MM.1S (cell line): Measurements from ENCODE around the gene SLC18A3.

Experiments
- DNase-seq: peaks from one replicate; pipeline ENCODE4 v3.0.0-alpha.2; 2015
- H2AFZ ChIP-seq: fragments of 300-600 bp; sonication (generic); 2 replicates; pipeline ENCODE4 v1.6.0; 2016; ENCODE audit warnings: antibody characterized with exemption, low read length
- H3F3A ChIP-seq: fragments of 300-600 bp; sonication (generic); 2 replicates; pipeline ENCODE4 v1.6.1; 2016; ENCODE audit warnings: mild to moderate bottlenecking, antibody characterized with exemption, low read length, moderate library complexity, mixed read lengths; ENCODE audit not compliant: insufficient read depth
- H3K27ac ChIP-seq: fragments of 300-600 bp; sonication (generic); 2 replicates; pipeline ENCODE4 v1.5.1; 2016; ENCODE audit warnings: mild to moderate bottlenecking, low read length
- H3K27me3 ChIP-seq: fragments of 300-600 bp; sonication (generic); replicated peaks from 2 replicates; pipeline ENCODE4 v1.6.0; 2016; ENCODE audit warnings: low read length; ENCODE audit not compliant: insufficient read depth
- H3K36me3 ChIP-seq: fragments of 300-600 bp; sonication (generic); replicated peaks from 2 replicates; pipeline ENCODE4 v1.6.1; 2016; ENCODE audit warnings: mild to moderate bottlenecking, low read length, mixed read lengths; ENCODE audit not compliant: insufficient read depth
- H3K4me1 ChIP-seq: fragments of 300-600 bp; sonication (generic); 2 replicates; pipeline ENCODE4 v1.6.1; 2016; ENCODE audit warnings: low read length, mixed read lengths
- H3K4me2 ChIP-seq: fragments of 300-600 bp; sonication (generic); 2 replicates; pipeline ENCODE4 v1.6.0; 2016; ENCODE audit warnings: low read depth, low read length
- H3K4me3 ChIP-seq: fragments of 300-600 bp; sonication (generic); 2 replicates; pipeline ENCODE4 v1.5.1; 2016; ENCODE audit warnings: low read length, mixed read lengths
- H3K79me2 ChIP-seq: fragments of 300-600 bp; sonication (generic); 2 replicates; pipeline ENCODE4 v1.6.1; 2016; ENCODE audit warnings: mixed run types, low read length, mixed read lengths
- H3K9ac ChIP-seq: fragments of 300-600 bp; sonication (generic); 2 replicates; pipeline ENCODE4 v1.6.1; 2016; ENCODE audit warnings: low read length, mixed read lengths
- H3K9me2 ChIP-seq: fragments of 300-600 bp; sonication (generic); replicated peaks from 2 replicates; pipeline ENCODE4 v1.6.1; 2016; ENCODE audit warnings: mild to moderate bottlenecking, low read length, mixed read lengths; ENCODE audit not compliant: insufficient read depth
- H3K9me3 ChIP-seq: fragments of 300-600 bp; sonication (generic); replicated peaks from 2 replicates; pipeline ENCODE4 v1.6.1; 2016; ENCODE audit warnings: mild to moderate bottlenecking, low read length, mixed read lengths; ENCODE audit not compliant: insufficient read depth
- H4K20me1 ChIP-seq: fragments of 300-600 bp; sonication (generic); 2 replicates; pipeline ENCODE4 v1.6.1; 2016; ENCODE audit warnings: mild to moderate bottlenecking, low read length, moderate library complexity, mixed read lengths; ENCODE audit not compliant: insufficient read depth
- CTCF ChIP-seq: fragments of 300-600 bp; sonication (generic); IDR thresholded peaks from 2 replicates; pipeline ENCODE4 v1.5.1; 2016; ENCODE audit warnings: antibody characterized with exemption, low read length, mixed read lengths
- EZH2 ChIP-seq: fragments of 300-600 bp; sonication (generic); optimal IDR thresholded peaks from 2 replicates; pipeline ENCODE3; 2017; ENCODE audit warnings: low read depth, mild to moderate bottlenecking, antibody characterized with exemption, low read length, mixed read lengths
- EZH2phosphoT487 ChIP-seq: fragments of 300-600 bp; sonication (generic); IDR thresholded peaks from 2 replicates; pipeline ENCODE4 v1.6.1; 2018; ENCODE audit warnings: antibody characterized with exemption, low read length

The SLC18A3 gene

GRCh38 chr10:49612513-49613164 lies 2.5 kb downstream of the SLC18A3 start:
- TF ChIP-seq CTCF (no peak), EZH2 (no peak)
- H3K4me1 ChIP-seq = no peaks in the 10 kb centered on the region
- H2AFZ ChIP-seq = no peak overlapping the region
- no peak for DNase-seq
- H3K4me3 ChIP-seq = no peak overlapping the region
- peaks cover 11% of the 10 kb centered on the region for H3K27me3 ChIP-seq
- H3K9ac ChIP-seq = no peak overlapping the region
- H4K20me1 ChIP-seq = no peaks in the 10 kb centered on the region
- H3K79me2 ChIP-seq = no peaks in the 10 kb centered on the region
- H3K36me3 ChIP-seq = no peaks in the 10 kb centered on the region
- no peak overlapping the region for H3K4me2 ChIP-seq
- H3K9me2 ChIP-seq = no peaks in the 10 kb centered on the region
- H3K9me3 ChIP-seq = no peaks in the 10 kb centered on the region
- no peak overlapping the region for H3K27ac ChIP-seq
- H3F3A ChIP-seq = no peaks in the 10 kb centered on the region

GRCh38 chr10:49613165-49613881 lies 3.2 kb downstream of the SLC18A3 start:
- no peak overlapping the region for H3K4me3 ChIP-seq
- DNase-seq = no peak
- H3K9me2 ChIP-seq = no peaks in the 10 kb centered on the region
- H2AFZ ChIP-seq = no peak overlapping the region
- H3F3A ChIP-seq = no peaks in the 10 kb centered on the region
- H3K9me3 ChIP-seq = no peaks in the 10 kb centered on the region
- TF ChIP-seq EZH2phosphoT487 (no peak), EZH2 (no peak), CTCF (no peak)
- no peaks in the 10 kb centered on the region for H3K36me3 ChIP-seq
- H3K4me2 ChIP-seq = no peak overlapping the region
- no peaks in the 10 kb centered on the region for H4K20me1 ChIP-seq
- H3K79me2 ChIP-seq = no peaks in the 10 kb centered on the region
- H3K27me3 ChIP-seq = peaks cover 18% of the 10 kb centered on the region
- H3K4me1 ChIP-seq = no peaks in the 10 kb centered on the region
- no peak overlapping the region for H3K27ac ChIP-seq
- H3K9ac ChIP-seq = no peak overlapping the region

GRCh38 chr10:49613882-49614241 lies 3.8 kb downstream of the SLC18A3 start, which contains the start of gene CHAT:
TSS of gene CHAT (plus strand) at chr10:49614037. CDS start at chr10:49614190, 153 bp downstream.
- H3K4me3 ChIP-seq = no peak within 1 kb of the TSS
- no peak within 1 kb of the TSS for H3K9ac ChIP-seq
- no peaks in the 10 kb centered on the region for H3K4me1 ChIP-seq
- no peak within 1 kb of the TSS for H3K27ac ChIP-seq
- TF ChIP-seq CTCF (no peak), EZH2phosphoT487 (no peak), EZH2 (no peak)
- H3K4me2 ChIP-seq = no peak within 1 kb of the TSS
- H4K20me1 ChIP-seq = no peaks in the 10 kb centered on the region
- no peaks in the 10 kb centered on the region for H3K9me3 ChIP-seq
- no peaks in the 10 kb centered on the region for H3F3A ChIP-seq
- no peak for DNase-seq
- no peaks in the 10 kb centered on the region for H3K9me2 ChIP-seq
- peaks cover 23% of the 10 kb centered on the region for H3K27me3 ChIP-seq
- no peak within 1 kb of the TSS for H2AFZ ChIP-seq
- H3K36me3 ChIP-seq = no peaks in the 10 kb centered on the region
- H3K79me2 ChIP-seq = no peaks in the 10 kb centered on the region
